WTC11 (cell line): ENCODE results near the gene ARMH2.

Experiments
- CBFB ChIP-seq: sonication (generic); formaldehyde crosslinking; IDR thresholded peaks from 2 replicates; pipeline ENCODE4 v1.8.1; 2022; ENCODE audit warnings: mild to moderate bottlenecking, low read depth, missing genetic modification reagents
- TEAD1 ChIP-seq: sonication (generic); formaldehyde crosslinking; IDR thresholded peaks from 2 replicates; pipeline ENCODE4 v1.8.0; 2022; ENCODE audit warnings: mild to moderate bottlenecking, missing genetic modification reagents
- TF ChIP-seq, protein P1 (sequence below): fragments of 200-600 bp; IDR thresholded peaks from 2 replicates; pipeline ENCODE4 v1.8.0; 2022; ENCODE audit warnings: antibody characterized with exemption
- TF ChIP-seq, protein P2 (sequence below): sonication (generic); formaldehyde crosslinking; IDR thresholded peaks from 2 replicates; pipeline ENCODE4 v1.8.1; 2022; ENCODE audit warnings: missing genetic modification reagents, borderline replicate concordance

DNA sequence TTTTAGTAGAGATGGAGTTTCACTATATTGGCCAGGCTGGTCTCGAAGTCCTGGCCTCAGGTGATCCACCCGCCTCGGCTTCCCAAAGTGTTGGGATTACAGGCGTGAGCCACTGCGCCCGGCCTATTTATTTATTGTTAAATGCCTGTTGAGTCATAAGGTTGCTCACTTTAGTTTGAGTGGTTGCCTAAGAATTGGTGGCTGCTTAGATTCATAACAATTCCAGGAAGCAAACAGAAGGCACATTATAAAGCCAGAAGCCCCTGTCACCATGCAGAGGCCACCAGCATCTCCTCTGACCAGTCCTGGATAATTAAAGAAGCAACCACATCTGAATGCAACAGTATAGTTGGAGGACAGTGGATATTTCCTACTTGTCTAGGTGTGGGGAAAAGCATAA, 24.0 kb upstream of the ARMH2 start:
- TF ChIP-seq CBFB (CRISPR knock-in tag) (no peak), TEAD1 (CRISPR knock-in tag) (no peak)
- TF ChIP-seq, protein P1, sequence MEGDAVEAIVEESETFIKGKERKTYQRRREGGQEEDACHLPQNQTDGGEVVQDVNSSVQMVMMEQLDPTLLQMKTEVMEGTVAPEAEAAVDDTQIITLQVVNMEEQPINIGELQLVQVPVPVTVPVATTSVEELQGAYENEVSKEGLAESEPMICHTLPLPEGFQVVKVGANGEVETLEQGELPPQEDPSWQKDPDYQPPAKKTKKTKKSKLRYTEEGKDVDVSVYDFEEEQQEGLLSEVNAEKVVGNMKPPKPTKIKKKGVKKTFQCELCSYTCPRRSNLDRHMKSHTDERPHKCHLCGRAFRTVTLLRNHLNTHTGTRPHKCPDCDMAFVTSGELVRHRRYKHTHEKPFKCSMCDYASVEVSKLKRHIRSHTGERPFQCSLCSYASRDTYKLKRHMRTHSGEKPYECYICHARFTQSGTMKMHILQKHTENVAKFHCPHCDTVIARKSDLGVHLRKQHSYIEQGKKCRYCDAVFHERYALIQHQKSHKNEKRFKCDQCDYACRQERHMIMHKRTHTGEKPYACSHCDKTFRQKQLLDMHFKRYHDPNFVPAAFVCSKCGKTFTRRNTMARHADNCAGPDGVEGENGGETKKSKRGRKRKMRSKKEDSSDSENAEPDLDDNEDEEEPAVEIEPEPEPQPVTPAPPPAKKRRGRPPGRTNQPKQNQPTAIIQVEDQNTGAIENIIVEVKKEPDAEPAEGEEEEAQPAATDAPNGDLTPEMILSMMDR: no peak
- TF ChIP-seq, protein P2, sequence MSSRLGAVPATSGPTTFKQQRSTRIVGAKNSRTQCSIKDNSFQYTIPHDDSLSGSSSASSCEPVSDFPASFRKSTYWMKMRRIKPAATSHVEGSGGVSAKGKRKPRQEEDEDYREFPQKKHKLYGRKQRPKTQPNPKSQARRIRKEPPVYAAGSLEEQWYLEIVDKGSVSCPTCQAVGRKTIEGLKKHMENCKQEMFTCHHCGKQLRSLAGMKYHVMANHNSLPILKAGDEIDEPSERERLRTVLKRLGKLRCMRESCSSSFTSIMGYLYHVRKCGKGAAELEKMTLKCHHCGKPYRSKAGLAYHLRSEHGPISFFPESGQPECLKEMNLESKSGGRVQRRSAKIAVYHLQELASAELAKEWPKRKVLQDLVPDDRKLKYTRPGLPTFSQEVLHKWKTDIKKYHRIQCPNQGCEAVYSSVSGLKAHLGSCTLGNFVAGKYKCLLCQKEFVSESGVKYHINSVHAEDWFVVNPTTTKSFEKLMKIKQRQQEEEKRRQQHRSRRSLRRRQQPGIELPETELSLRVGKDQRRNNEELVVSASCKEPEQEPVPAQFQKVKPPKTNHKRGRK (CRISPR knock-in tag): no peak
